GM18858 (cell line): ENCODE measurements around the gene ZBTB26.
"Not testable (repeated sequence)": the region's sequence is repeated elsewhere in the genome, so short reads cannot be mapped to it uniquely, and the experiment has no call there.

Experiments
- ATAC-seq: cut with Tn5 transposase; IDR thresholded peaks from one replicate; pipeline ENCODE4 v1.9.1; 2021; ENCODE audit not compliant: unreplicated experiment

Gene ZBTB26

DNA sequence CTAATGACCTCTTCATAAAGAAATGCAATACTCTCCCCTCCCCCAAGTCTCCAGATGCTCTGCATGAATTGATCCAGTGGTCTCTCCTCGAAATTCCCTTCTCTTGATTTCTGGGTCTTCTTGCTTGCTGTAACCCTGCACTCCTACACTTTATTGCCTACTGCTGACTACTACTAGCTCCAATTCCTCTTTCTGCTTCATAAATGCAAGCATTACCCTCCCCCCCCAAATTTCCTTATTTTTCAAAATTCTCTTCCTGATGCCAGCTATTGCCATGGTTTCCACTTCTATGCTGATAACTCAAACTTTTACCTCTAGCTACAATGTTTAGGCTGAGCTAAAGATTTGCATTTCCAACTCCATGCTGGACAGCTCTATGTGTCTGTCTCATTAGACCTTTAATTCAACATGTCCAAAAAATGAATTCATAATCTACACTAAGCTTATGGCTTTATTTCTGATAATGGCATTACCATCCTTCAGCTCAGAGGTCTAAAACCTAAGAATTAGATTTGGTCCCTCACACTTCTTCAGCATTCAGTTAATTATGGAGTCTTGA is 1.4 kb downstream of the ZBTB26 start:
- ATAC-seq, result no peak

DNA sequence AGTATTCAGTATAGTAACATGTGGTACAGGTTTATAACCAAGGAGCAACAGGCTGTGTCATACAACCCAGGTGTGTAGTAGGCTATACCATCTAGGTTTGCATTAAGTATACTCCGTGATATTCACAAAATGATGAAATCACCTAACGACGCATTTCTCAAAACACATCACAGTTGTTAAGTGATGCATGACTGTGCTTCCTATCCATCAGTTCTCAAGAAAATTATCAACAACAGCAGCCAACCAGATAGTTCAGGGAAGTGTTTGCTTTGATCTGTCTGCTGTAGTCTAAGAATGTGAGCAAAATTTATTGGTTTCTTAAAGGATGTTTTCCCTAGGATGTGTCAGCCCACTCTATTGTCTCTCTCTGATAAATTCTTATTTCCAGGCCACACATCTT is 7.4 kb downstream of the ZBTB26 start:
- ATAC-seq, result no peak

GRCh38 chr9:122922713-122923112 is 8.6 kb downstream of the ZBTB26 start:
- ATAC-seq, result no peak

DNA sequence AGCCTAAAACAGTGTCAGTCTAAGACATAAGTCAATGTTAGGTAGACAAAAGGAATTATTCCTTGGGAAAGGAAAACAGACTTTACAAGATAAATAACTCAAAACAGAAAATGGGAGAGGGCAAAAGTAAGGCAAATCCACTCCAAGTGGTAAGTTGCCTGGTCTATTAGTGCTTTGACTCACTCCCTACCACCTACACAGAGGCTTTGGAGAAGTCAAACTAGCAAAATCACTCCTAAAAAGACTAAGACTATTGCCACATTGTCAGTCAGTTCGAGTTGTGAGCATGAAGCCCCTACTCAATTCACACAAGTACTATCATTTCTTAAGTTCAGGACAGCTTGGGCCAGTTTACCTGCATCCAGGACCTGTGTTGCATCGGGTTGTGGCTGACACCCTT is 13.0 kb downstream of the ZBTB26 start:
- no peak for ATAC-seq

GRCh38 chr9:122912964-122913673 is 18.2 kb downstream of the ZBTB26 start, which contains the start of gene ZBTB6:
Gene ZBTB6 (minus strand): TSS chr9:122913323. CDS start chr9:122912072, 1,251 bp downstream.
- ATAC-seq, result peak; percentile 94

GRCh38 chr9:122912671-122912963 is 18.7 kb downstream of the ZBTB26 start:
- ATAC-seq, result no peak

GRCh38 chr9:122906122-122906521 is 25.2 kb downstream of the ZBTB26 start:
- not testable (repeated sequence) for ATAC-seq

DNA sequence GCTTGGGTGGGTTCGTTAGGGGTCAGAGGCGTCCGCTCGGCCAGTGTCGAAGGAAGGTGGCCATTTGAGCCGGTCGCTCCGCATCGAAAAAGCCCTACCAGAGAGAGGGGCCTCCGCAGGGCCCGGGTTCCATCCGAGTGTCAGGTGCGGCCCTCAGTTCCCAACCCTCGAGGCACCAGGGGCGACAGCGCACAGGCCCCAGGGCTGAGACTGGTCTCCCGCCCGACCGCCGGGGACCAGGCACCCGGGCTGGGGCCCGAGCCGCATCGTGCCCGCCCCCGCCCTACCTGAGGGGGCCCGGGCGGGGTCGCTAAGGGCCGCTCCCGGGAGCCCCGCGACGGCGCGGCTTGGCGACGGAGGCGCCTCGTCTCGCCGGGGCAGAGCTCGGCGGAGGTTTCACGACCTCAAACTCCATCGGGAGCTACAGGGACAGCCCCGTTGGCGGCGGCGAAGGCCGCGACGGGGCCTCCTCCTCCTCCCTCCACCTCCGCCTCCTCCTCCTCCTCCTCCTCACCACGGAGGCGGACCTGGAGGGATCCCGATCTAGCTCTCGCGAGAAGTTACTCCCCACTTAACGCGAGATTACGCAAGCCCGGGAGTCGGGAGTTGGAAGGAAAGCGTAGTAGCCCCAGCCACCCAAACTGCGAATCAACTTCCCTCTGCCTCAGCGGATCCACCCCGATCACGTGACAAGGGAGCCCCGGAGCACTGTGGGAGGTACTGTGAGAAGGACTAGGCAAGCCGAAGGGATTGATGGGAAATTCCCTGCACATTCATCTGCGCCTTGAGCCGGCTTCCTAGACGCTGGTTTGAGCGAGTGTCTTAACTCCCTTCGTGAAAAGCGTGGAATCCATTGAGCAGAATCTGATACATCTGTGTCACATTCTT is 26.2 kb downstream of the ZBTB26 start, which contains the start of gene RC3H2:
Gene RC3H2 (minus strand): TSS at position 537 of the 888 bp plus-strand sequence. CDS start 7,850 bp downstream, outside the sequence.
- ATAC-seq, result peak; percentile 63

- ATAC-seq, result no peak
Measured at GRCh38 chr9:122904466-122904822, 26.9 kb downstream of the ZBTB26 start.

GRCh38 chr9:122900791-122901190 is 30.5 kb downstream of the ZBTB26 start:
- no peak for ATAC-seq

DNA sequence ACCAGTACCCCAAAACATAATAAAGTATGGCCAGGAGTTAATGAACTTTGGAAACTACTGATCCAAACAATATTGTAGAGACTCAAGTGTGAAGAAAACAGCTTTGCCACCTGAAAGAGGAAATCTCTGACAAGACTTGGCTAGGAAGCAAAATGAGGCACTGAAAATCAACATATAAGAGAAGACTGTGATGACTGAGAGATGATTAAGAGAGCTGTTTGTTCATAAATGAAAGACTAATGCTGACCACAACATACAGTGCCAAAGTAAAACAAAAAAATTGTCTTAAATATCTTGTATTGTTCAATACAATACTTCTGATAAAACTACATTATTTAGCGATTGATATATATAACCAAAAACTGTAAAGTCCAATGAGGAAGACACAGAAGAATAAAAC is 33.3 kb downstream of the ZBTB26 start:
- ATAC-seq, result no peak

- no peak for ATAC-seq
Measured at GRCh38 chr9:122888480-122888879, 42.8 kb downstream of the ZBTB26 start.

- no peak for ATAC-seq
Measured at GRCh38 chr9:122883125-122883524, 48.2 kb downstream of the ZBTB26 start.

DNA sequence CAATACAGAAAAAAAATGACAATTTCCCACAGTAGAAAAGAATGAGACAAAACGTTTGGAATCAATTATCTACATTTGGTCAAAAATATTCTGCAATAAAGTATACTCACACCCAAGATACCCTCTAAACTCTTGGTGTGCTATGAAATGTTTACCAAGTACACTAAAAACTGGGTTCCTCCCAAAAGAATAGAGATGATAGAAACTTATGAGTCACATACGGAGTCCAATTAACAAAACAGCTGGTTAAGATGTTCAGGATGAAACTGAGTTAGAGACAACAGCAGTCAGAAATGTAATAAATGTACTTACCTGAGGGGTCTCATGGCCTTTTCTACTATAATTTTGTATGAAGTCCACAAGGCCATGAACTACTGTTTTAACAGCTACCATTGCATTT is 51.9 kb downstream of the ZBTB26 start:
- ATAC-seq, result no peak

DNA sequence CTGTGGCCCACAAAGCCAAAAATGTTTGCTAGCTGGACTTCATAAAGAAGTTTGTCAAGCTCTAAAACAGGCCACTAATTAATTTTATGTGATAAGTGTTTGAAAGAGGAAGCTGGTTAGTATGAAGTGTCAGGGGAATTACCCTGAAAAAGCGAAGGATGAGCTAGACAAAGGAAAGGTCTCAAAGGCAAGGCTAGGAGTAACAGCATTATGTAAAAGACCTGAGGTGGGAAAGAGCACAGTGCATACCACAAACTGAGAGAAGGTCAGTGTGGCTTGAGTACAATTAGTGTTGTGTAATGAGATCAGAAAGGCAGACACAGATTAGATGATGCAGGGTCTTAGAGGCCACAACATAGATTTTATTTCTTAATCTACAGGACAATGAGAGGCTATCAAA is 55.8 kb downstream of the ZBTB26 start:
- no peak for ATAC-seq

GRCh38 chr9:122867276-122867675 is 64.0 kb downstream of the ZBTB26 start:
- not testable (repeated sequence) for ATAC-seq

GRCh38 chr9:122866079-122866478 is 65.2 kb downstream of the ZBTB26 start:
- no peak for ATAC-seq
